ENCODE measurements around the gene TREML1.

- TF ChIP-seq POLR2A (IDR thresholded peaks at IDR 0.05; ENCODE audit: low read length) = no peak
- TF ChIP-seq GATA1 (IDR thresholded peaks at IDR 0.05; ENCODE audit: low read depth, low read length) = no peak
Measured at GRCh38 chr6:41186031-41186562, 31.9 kb upstream of the TREML1 start.

Data from erythroblast (primary cell).